HepG2 (cell line): ENCODE data around the gene CARD19. TPM values are rescaled to one million over a fixed set of nuclear protein-coding genes. Genes with fewer than 3 reads are reported as not detected.

Experiments used
- FOXK1 ChIP-seq: sonication (generic); formaldehyde crosslinking; IDR thresholded peaks from 2 replicates; pipeline ENCODE4 v1.4.0; 2020; ENCODE audit warnings: low read depth, missing genetic modification reagents, borderline replicate concordance
- HNRNPL ChIP-seq: fragments of 200-400 bp; formaldehyde crosslinking; IDR thresholded peaks from 2 replicates; pipeline ENCODE4 v1.6.1; 2017; ENCODE audit warnings: mild to moderate bottlenecking, low read depth, low read length
- MTA3 ChIP-seq: sonication (generic); formaldehyde crosslinking; IDR thresholded peaks from 2 replicates; pipeline ENCODE4 v1.4.0; 2020; ENCODE audit warnings: missing genetic modification reagents
- MXI1 ChIP-seq: IDR thresholded peaks from 3 replicates; pipeline ENCODE4 v1.6.1; 2012; ENCODE audit warnings: low read depth, low read length, inconsistent platforms, borderline replicate concordance
- PPARG ChIP-seq: conservative IDR thresholded peaks from 2 replicates; pipeline ENCODE4 v1.6.1; 2016; ENCODE audit warnings: missing biosample characterization, missing genetic modification reagents
- RAD21 ChIP-seq: fragments of 450-650 bp; formaldehyde crosslinking; IDR thresholded peaks from 2 replicates; pipeline ENCODE4 v1.5.0; 2020; ENCODE audit warnings: mild to moderate bottlenecking
- RBFOX2 ChIP-seq: fragments of 200-400 bp; formaldehyde crosslinking; IDR thresholded peaks from 2 replicates; pipeline ENCODE4 v1.6.1; 2017; ENCODE audit warnings: low read depth, mild to moderate bottlenecking, low read length
- SP4 ChIP-seq: sonication (generic); formaldehyde crosslinking; IDR thresholded peaks from 2 replicates; pipeline ENCODE4 v1.8.1; 2023; ENCODE audit warnings: mild to moderate bottlenecking, missing genetic modification reagents
- TFAP4 ChIP-seq: sonication (generic); IDR thresholded peaks from 2 replicates; pipeline ENCODE4 v1.6.1; 2016; ENCODE audit warnings: low read depth, borderline replicate concordance
- TOE1 ChIP-seq: sonication (generic); formaldehyde crosslinking; IDR thresholded peaks from 2 replicates; pipeline ENCODE4 v1.4.0; 2020; ENCODE audit warnings: mild to moderate bottlenecking, missing genetic modification reagents
- YY1 ChIP-seq: IDR thresholded peaks from 2 replicates; pipeline ENCODE4 v1.6.1; 2011; ENCODE audit warnings: low read length, low read depth, moderate library complexity, mild to moderate bottlenecking; ENCODE audit not compliant: insufficient read depth, insufficient replicate concordance
- ZMYM3 ChIP-seq: sonication (generic); formaldehyde crosslinking; IDR thresholded peaks from 2 replicates; pipeline ENCODE4 v1.5.1; 2020; ENCODE audit warnings: mild to moderate bottlenecking, missing genetic modification reagents
- ZNF207 ChIP-seq: fragments of 450-650 bp; IDR thresholded peaks from 2 replicates; pipeline ENCODE4 v1.6.1; 2016; ENCODE audit warnings: antibody characterized with exemption, borderline replicate concordance
- ZNF432 ChIP-seq: sonication (generic); formaldehyde crosslinking; IDR thresholded peaks from 2 replicates; pipeline ENCODE4 v1.5.0; 2020; ENCODE audit warnings: missing genetic modification reagents, mild to moderate bottlenecking, borderline replicate concordance
- ZNF44 ChIP-seq: sonication (generic); formaldehyde crosslinking; IDR thresholded peaks from 2 replicates; pipeline ENCODE4 v1.5.1; 2020; ENCODE audit warnings: mild to moderate bottlenecking, missing genetic modification reagents
- ZNF496 ChIP-seq: sonication (generic); formaldehyde crosslinking; IDR thresholded peaks from 2 replicates; pipeline ENCODE4 v1.8.1; 2023; ENCODE audit warnings: mild to moderate bottlenecking, moderate library complexity, missing genetic modification reagents; ENCODE audit not compliant: insufficient replicate concordance
- ZNF552 ChIP-seq: sonication (generic); formaldehyde crosslinking; IDR thresholded peaks from 2 replicates; pipeline ENCODE4 v1.9.0; 2022; ENCODE audit warnings: missing genetic modification reagents, mild to moderate bottlenecking, borderline replicate concordance
- ZNF713 ChIP-seq: sonication (generic); formaldehyde crosslinking; IDR thresholded peaks from 2 replicates; pipeline ENCODE4 v1.4.0; 2020; ENCODE audit warnings: mild to moderate bottlenecking, missing genetic modification reagents
- ZNF777 ChIP-seq: sonication (generic); formaldehyde crosslinking; IDR thresholded peaks from 2 replicates; pipeline ENCODE4 v1.4.0; 2020; ENCODE audit warnings: missing genetic modification reagents
- ZSCAN20 ChIP-seq: sonication (generic); formaldehyde crosslinking; IDR thresholded peaks from 2 replicates; pipeline ENCODE4 v1.4.0; 2020; ENCODE audit warnings: missing genetic modification reagents, mild to moderate bottlenecking, borderline replicate concordance
- polyA plus RNA-seq, 8 experiments: library from polyadenylated mRNA; depleted of rRNA in 3 of 8; stranded (reverse) in 7 of 8; unstranded in 1 of 8; fragments of >200 nt; fragmentation: Illumina TruSeq in 4 of 8; extraction: Trizol in 4 of 8; gene quantifications; 2 replicates each; pipeline versions ENCODE4 v1.2.1 to v1.2.3, GENCODE V29; 2011 to 2016; ENCODE audit warnings: low read depth in 4 of 8, missing spikeins in 1 of 8, mixed read lengths in 1 of 8; ENCODE audit not compliant: insufficient read depth in 1 of 8
- total RNA-seq, 5 experiments: library from RNA; depleted of rRNA; stranded (reverse); fragments of >200 nt; fragmentation: Illumina TruSeq; extraction: Trizol; gene quantifications; 2 replicates each; pipeline ENCODE4 v1.2.3, GENCODE V29; 2016; ENCODE audit warnings: low read depth in 1 of 5
- TF ChIP-seq, protein P1 (sequence below): sonication (generic); formaldehyde crosslinking; IDR thresholded peaks from 2 replicates; pipeline ENCODE4 v1.5.0; 2020; ENCODE audit warnings: mild to moderate bottlenecking, missing genetic modification reagents
- TF ChIP-seq, protein P2 (sequence below): sonication (generic); formaldehyde crosslinking; IDR thresholded peaks from 2 replicates; pipeline ENCODE4 v1.4.0; 2020; ENCODE audit warnings: missing genetic modification reagents
- TF ChIP-seq, protein P3 (sequence below): sonication (generic); formaldehyde crosslinking; IDR thresholded peaks from 2 replicates; pipeline ENCODE4 v1.9.0; 2022; ENCODE audit warnings: missing genetic modification reagents, mild to moderate bottlenecking, borderline replicate concordance

The CARD19 gene
- total and polyA plus RNA-seq, 2 of the 13 experiments (the other 11 are each of a cell fraction or from before 2014, with no cell fraction given) = 18.4 to 47.2 TPM

DNA sequence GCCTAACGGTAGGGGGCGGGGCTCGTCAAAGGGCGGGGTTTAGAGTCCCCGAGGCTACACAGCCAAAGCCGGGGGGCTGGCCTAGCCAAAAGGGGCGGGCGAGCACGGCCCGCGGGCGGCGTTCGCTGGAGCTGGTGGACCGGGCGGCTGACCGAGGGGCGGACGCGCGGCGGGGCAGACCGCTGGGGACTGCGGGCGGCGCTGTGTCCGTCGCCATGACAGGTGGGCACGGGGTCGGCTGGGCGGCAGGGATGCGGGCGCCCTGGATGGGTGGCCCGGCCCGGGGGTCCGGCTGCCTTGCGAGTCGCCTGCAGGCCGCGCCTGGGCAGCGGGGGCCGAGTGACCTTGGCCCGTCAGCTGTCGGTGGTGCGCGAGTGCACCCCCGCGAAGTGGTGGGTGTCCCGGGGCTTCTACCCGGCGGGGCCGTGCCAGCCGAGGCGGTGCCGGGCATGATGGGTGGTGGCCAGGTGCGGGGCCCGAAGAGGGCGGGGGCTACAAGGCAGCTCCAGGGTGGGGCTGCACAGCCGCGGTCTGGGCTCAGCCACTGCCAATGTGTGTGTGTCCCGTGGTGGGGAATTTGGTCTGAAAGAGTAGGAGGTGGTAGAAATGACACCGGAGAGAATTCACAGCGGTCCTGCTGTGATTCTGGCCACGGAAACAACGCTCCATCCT, at the start of gene CARD19 (continued):
- TF ChIP-seq TOE1 (CRISPR knock-in tag) (no peak), ZNF432 (no peak), ZNF713 (CRISPR knock-in tag) (0 out of 2 replicates have a peak, but pooled peaks have one; percentile 84), ZNF777 (peak; percentile 64), TFAP4 (peak; percentile 25; the same call in 1 of the 2 replicates), ZMYM3 (CRISPR knock-in tag) (no peak), SP4 (CRISPR knock-in tag) (peak; percentile 81), PPARG (CRISPR knock-in tag) (no peak), ZNF552 (CRISPR knock-in tag) (no peak), ZNF496 (CRISPR knock-in tag) (no peak), ZNF207 (no peak), ZSCAN20 (no peak), RBFOX2 (peak; percentile 50), FOXK1 (no peak), MTA3 (CRISPR knock-in tag) (no peak), MXI1 (peak; percentile 55; the same call in 1 of the 3 replicates), YY1 (peak; percentile 66), RAD21 (CRISPR knock-in tag) (peak; percentile 63), HNRNPL (peak; percentile 60; the same call in 1 of the 2 replicates), ZNF44 (CRISPR knock-in tag) (no peak)
- TF ChIP-seq, protein P1, sequence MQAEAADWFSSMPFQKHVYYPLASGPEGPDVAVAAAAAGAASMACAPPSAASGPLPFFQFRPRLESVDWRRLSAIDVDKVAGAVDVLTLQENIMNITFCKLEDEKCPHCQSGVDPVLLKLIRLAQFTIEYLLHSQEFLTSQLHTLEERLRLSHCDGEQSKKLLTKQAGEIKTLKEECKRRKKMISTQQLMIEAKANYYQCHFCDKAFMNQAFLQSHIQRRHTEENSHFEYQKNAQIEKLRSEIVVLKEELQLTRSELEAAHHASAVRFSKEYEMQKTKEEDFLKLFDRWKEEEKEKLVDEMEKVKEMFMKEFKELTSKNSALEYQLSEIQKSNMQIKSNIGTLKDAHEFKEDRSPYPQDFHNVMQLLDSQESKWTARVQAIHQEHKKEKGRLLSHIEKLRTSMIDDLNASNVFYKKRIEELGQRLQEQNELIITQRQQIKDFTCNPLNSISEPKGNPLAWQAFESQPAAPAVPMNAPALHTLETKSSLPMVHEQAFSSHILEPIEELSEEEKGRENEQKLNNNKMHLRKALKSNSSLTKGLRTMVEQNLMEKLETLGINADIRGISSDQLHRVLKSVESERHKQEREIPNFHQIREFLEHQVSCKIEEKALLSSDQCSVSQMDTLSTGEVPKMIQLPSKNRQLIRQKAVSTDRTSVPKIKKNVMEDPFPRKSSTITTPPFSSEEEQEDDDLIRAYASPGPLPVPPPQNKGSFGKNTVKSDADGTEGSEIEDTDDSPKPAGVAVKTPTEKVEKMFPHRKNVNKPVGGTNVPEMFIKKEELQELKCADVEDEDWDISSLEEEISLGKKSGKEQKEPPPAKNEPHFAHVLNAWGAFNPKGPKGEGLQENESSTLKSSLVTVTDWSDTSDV = no peak
- TF ChIP-seq, protein P2, sequence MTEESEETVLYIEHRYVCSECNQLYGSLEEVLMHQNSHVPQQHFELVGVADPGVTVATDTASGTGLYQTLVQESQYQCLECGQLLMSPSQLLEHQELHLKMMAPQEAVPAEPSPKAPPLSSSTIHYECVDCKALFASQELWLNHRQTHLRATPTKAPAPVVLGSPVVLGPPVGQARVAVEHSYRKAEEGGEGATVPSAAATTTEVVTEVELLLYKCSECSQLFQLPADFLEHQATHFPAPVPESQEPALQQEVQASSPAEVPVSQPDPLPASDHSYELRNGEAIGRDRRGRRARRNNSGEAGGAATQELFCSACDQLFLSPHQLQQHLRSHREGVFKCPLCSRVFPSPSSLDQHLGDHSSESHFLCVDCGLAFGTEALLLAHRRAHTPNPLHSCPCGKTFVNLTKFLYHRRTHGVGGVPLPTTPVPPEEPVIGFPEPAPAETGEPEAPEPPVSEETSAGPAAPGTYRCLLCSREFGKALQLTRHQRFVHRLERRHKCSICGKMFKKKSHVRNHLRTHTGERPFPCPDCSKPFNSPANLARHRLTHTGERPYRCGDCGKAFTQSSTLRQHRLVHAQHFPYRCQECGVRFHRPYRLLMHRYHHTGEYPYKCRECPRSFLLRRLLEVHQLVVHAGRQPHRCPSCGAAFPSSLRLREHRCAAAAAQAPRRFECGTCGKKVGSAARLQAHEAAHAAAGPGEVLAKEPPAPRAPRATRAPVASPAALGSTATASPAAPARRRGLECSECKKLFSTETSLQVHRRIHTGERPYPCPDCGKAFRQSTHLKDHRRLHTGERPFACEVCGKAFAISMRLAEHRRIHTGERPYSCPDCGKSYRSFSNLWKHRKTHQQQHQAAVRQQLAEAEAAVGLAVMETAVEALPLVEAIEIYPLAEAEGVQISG (CRISPR knock-in tag) = peak; percentile 23; the same call in 1 of the 2 replicates
- TF ChIP-seq, protein P3, sequence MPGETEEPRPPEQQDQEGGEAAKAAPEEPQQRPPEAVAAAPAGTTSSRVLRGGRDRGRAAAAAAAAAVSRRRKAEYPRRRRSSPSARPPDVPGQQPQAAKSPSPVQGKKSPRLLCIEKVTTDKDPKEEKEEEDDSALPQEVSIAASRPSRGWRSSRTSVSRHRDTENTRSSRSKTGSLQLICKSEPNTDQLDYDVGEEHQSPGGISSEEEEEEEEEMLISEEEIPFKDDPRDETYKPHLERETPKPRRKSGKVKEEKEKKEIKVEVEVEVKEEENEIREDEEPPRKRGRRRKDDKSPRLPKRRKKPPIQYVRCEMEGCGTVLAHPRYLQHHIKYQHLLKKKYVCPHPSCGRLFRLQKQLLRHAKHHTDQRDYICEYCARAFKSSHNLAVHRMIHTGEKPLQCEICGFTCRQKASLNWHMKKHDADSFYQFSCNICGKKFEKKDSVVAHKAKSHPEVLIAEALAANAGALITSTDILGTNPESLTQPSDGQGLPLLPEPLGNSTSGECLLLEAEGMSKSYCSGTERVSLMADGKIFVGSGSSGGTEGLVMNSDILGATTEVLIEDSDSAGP (CRISPR knock-in tag) = no peak
